Ovary (tissue), 9 donors: ENCODE measurements around the gene COBL. TPM values are rescaled to one million over a fixed set of nuclear protein-coding genes. Genes with fewer than 3 reads are reported as not detected.

Experiments used
- DNase-seq, 5 donors: peaks; one replicate each; pipeline ENCODE4 v3.0.0-alpha.2; 2019 to 2020
- H3K27ac ChIP-seq, 2 donors: fragments of 200-600 bp; one replicate each; pipeline versions ENCODE4 v1.5.1 to v1.8.0; 2019 to 2022
- H3K27me3 ChIP-seq: fragments of 200-600 bp; one replicate; pipeline ENCODE4 v1.8.0; 2022
- H3K36me3 ChIP-seq: fragments of 200-600 bp; sonication (generic); one replicate; pipeline ENCODE4 v1.5.1; 2019
- H3K4me1 ChIP-seq: one replicate; pipeline ENCODE4 v1.8.1; 2013; ENCODE audit warnings: mild to moderate bottlenecking, moderate library complexity; ENCODE audit not compliant: insufficient read depth
- H3K4me3 ChIP-seq: fragments of 200-600 bp; sonication (generic); one replicate; pipeline ENCODE4 v1.5.1; 2017
- H3K9me3 ChIP-seq, 2 donors: fragments of 200-600 bp in 1 of 2; sonication (generic) in 1 of 2; one replicate each; pipeline versions ENCODE4 v1.5.1 to v1.8.1; 2013 to 2019; ENCODE audit warnings: mild to moderate bottlenecking in 1 of 2, moderate library complexity in 1 of 2
- CTCF ChIP-seq, 3 donors: fragments of 450-650 bp in 2 of 3; fragments of 200-600 bp in 1 of 3; IDR thresholded peaks; one replicate each; pipeline versions ENCODE4 v1.5.1 to v1.8.0; 2016 to 2022; ENCODE audit warnings: antibody characterized with exemption in 3 of 3, mild to moderate bottlenecking in 1 of 3
- EP300 ChIP-seq: sonication (generic); formaldehyde crosslinking; IDR thresholded peaks from one replicate; pipeline ENCODE4 v1.6.1; 2017; ENCODE audit warnings: antibody characterized with exemption
- POLR2A ChIP-seq: fragments of 450-650 bp; IDR thresholded peaks from one replicate; pipeline ENCODE4 v1.6.1; 2017; ENCODE audit warnings: antibody characterized with exemption, mild to moderate bottlenecking, moderate library complexity
- WGBS, 3 donors: extraction: QIAGEN DNeasy Blood & Tissue Kit in 1 of 3; methylation state at CpG; one replicate each; pipeline versions ENCODE4 v1.1.5 to v1.1.7; 2013 to 2017; 5-methylcytosine and 5-hydroxymethylcytosine counted together
- intact Hi-C, 4 donors: fragments of 100-400 bp; cut with DNase I; formaldehyde crosslinking; loops; one replicate each; pipeline versions ENCODE4 v1.11.0 to v1.15.1; 2022 to 2023
- polyA plus RNA-seq, 2 donors: library from polyadenylated mRNA; stranded (reverse); fragments of 200-250 nt in 1 of 2; fragments of 350-450 nt in 1 of 2; fragmentation: Illumina TruSeq in 1 of 2; extraction: RNeasy Lipid Tissue Mini Kit (QIAGEN cat#74804) in 1 of 2; gene quantifications; one replicate each; pipeline ENCODE4 v1.2.3, GENCODE V29; 2013 to 2014
- total RNA-seq, 7 donors: library from RNA; depleted of rRNA in 2 of 7; stranded (reverse); fragments of >200 nt in 2 of 7; fragmentation: NEBNext Ultra II Directional in 3 of 7; extraction: Animal tissue kit (Norgen Biotek cat#: 25700) in 3 of 7; gene quantifications; one replicate each; pipeline versions ENCODE4 v1.1.0 to v1.2.4, GENCODE V29; 2016 to 2023
- donor health status: DM: no; HTN: no; CAD: no; lungs with moderate emphysema.
- donor health status: DM: no; HTN: no; CAD: no.
- donor health status: Bipolar disorder and iron deficiency.
- donor health status: DM: yes; HTN: yes; CAD: no.
- donor health status: DM: no; HTN: no; CAD: no.
- donor health status: DM: yes; HTN: yes; CAD: no.

The COBL gene
- total and polyA plus RNA-seq, 9 donors, result 0.87 to 33.4 (median 3.9) TPM

- no peak for DNase-seq
- Histone ChIP-seq H3K4me1 (no peaks in the 10 kb centered on the region), H3K27ac (no peak overlapping the region), H3K27me3 (no peaks in the 10 kb centered on the region), H3K4me3 (no peak overlapping the region), H3K9me3 (no peaks in the 10 kb centered on the region), H3K36me3 (no peaks in the 10 kb centered on the region)
- WGBS, 3 donors, result 43 to 52% (median 50%) methylated on average over 4 of the region's 4 CpGs
- intact Hi-C loops, result no loop called here
- TF ChIP-seq EP300 (no peak), POLR2A (no peak), CTCF (IDR thresholded peaks at IDR 0.05) (no peak)
These were observed 182.6 kb downstream of the COBL start for GRCh38 chr7:51134013-51134441.

- no peak overlapping the region for H3K27ac ChIP-seq
- TF ChIP-seq POLR2A (no peak), EP300 (no peak), CTCF (IDR thresholded peaks at IDR 0.05) (no peak)
- H3K9me3 ChIP-seq, result no peaks in the 10 kb centered on the region
- intact Hi-C loops, result no loop called here
- H3K4me3 ChIP-seq, result no peak overlapping the region
- no peaks in the 10 kb centered on the region for H3K4me1 ChIP-seq
- no peaks in the 10 kb centered on the region for H3K27me3 ChIP-seq
- H3K36me3 ChIP-seq, result no peaks in the 10 kb centered on the region
- no peak for DNase-seq
- 90 to 95% (median 91%) methylated on average over 3 of the region's 3 CpGs for WGBS, 3 donors
These were observed 183.9 kb downstream of the COBL start for GRCh38 chr7:51132661-51133060.

GRCh38 chr7:51129527-51130472 lies 186.8 kb downstream of the COBL start:
- intact Hi-C loops, result no loop called here
- no peak overlapping the region for H3K4me3 ChIP-seq
- no peaks in the 10 kb centered on the region for H3K9me3 ChIP-seq
- H3K27ac ChIP-seq, result no peak overlapping the region
- TF ChIP-seq CTCF (IDR thresholded peaks at IDR 0.05), result no peak
- TF ChIP-seq POLR2A, result no peak
- TF ChIP-seq EP300, result no peak
- H3K4me1 ChIP-seq, result no peaks in the 10 kb centered on the region
- DNase-seq, result no peak
- H3K27me3 ChIP-seq, result no peaks in the 10 kb centered on the region
- WGBS, 3 donors, result 65 to 79% (median 67%) methylated on average over 8 of the region's 8 CpGs
- H3K36me3 ChIP-seq, result no peaks in the 10 kb centered on the region

- Histone ChIP-seq H3K27me3 (no peaks in the 10 kb centered on the region), H3K4me3 (no peak overlapping the region), H3K9me3 (no peaks in the 10 kb centered on the region), H3K27ac (no peak overlapping the region), H3K4me1 (no peaks in the 10 kb centered on the region), H3K36me3 (no peaks in the 10 kb centered on the region)
- no peak for DNase-seq
- 78 to 83% (median 79%) methylated on average over 16 of the region's 16 CpGs for WGBS, 3 donors
- intact Hi-C loops, result no loop called here
- no peak for TF ChIP-seq EP300
- no peak for TF ChIP-seq CTCF (IDR thresholded peaks at IDR 0.05)
- no peak for TF ChIP-seq POLR2A
These were observed 187.8 kb downstream of the COBL start for GRCh38 chr7:51128545-51129435.
